ENCODE measurements around the gene NT5C3B.

DNA sequence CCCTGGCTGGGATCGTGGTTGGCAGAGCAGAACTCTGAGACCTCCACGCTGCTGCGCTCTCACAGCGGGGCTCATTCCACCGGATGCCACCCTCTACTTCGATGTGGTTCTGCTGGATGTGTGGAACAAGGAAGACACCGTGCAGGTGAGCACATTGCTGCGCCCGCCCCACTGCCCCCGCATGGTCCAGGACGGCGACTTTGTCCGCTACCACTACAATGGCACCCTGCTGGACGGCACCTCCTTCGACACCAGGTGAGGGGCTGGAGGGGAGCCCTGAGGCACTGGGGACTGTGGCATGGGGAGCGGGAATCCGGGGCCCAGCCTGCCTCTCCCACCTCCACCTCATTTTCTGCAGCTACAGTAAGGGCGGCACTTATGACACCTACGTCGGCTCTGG is 18.0 kb downstream of the NT5C3B start:
- TF ChIP-seq, protein P1, sequence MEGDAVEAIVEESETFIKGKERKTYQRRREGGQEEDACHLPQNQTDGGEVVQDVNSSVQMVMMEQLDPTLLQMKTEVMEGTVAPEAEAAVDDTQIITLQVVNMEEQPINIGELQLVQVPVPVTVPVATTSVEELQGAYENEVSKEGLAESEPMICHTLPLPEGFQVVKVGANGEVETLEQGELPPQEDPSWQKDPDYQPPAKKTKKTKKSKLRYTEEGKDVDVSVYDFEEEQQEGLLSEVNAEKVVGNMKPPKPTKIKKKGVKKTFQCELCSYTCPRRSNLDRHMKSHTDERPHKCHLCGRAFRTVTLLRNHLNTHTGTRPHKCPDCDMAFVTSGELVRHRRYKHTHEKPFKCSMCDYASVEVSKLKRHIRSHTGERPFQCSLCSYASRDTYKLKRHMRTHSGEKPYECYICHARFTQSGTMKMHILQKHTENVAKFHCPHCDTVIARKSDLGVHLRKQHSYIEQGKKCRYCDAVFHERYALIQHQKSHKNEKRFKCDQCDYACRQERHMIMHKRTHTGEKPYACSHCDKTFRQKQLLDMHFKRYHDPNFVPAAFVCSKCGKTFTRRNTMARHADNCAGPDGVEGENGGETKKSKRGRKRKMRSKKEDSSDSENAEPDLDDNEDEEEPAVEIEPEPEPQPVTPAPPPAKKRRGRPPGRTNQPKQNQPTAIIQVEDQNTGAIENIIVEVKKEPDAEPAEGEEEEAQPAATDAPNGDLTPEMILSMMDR (IDR thresholded peaks at IDR 0.05), result no peak
- TF ChIP-seq POLR2AphosphoS5 (IDR thresholded peaks at IDR 0.05; ENCODE audit: low read depth, low read length), result no peak
- TF ChIP-seq, protein P2, sequence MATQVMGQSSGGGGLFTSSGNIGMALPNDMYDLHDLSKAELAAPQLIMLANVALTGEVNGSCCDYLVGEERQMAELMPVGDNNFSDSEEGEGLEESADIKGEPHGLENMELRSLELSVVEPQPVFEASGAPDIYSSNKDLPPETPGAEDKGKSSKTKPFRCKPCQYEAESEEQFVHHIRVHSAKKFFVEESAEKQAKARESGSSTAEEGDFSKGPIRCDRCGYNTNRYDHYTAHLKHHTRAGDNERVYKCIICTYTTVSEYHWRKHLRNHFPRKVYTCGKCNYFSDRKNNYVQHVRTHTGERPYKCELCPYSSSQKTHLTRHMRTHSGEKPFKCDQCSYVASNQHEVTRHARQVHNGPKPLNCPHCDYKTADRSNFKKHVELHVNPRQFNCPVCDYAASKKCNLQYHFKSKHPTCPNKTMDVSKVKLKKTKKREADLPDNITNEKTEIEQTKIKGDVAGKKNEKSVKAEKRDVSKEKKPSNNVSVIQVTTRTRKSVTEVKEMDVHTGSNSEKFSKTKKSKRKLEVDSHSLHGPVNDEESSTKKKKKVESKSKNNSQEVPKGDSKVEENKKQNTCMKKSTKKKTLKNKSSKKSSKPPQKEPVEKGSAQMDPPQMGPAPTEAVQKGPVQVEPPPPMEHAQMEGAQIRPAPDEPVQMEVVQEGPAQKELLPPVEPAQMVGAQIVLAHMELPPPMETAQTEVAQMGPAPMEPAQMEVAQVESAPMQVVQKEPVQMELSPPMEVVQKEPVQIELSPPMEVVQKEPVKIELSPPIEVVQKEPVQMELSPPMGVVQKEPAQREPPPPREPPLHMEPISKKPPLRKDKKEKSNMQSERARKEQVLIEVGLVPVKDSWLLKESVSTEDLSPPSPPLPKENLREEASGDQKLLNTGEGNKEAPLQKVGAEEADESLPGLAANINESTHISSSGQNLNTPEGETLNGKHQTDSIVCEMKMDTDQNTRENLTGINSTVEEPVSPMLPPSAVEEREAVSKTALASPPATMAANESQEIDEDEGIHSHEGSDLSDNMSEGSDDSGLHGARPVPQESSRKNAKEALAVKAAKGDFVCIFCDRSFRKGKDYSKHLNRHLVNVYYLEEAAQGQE (IDR thresholded peaks at IDR 0.05; ENCODE audit: insufficient read depth in 1 of 2, low read depth in 2 of 2, low read length in 1 of 2), result no peak
